IMR-90 (cell line): ENCODE results near the gene CYS1. TPM values are rescaled to one million over a fixed set of nuclear protein-coding genes. Genes with fewer than 3 reads are reported as not detected.

ENCODE experiments used
- ATAC-seq: fragments of 200-7000 bp; cut with Tn5 transposase; 2 replicates; pipeline ENCODE4 v1.9.1; 2020; ENCODE audit warnings: low read depth, mild to moderate bottlenecking, moderate library complexity
- BruUV-seq: library from RNA; stranded (reverse); fragments of 400-500 nt; replicated peaks from 2 replicates; lab custom pipeline; 2021; lab: Mats Ljungman, UMichigan
- CTCF ChIA-PET: fragments of 300-600 bp; formaldehyde crosslinking; extraction: SDS; loops from one replicate; lab custom pipeline; 2021; ENCODE audit warnings: antibody characterized with exemption; lab: Yijun Ruan, JAX
- POLR2A ChIA-PET: fragments of 300-600 bp; sonication (Branson Sonifier 250); formaldehyde crosslinking; loops from one replicate; lab custom pipeline; 2022; ENCODE audit warnings: antibody characterized with exemption; ENCODE audit not compliant: unreplicated experiment; lab: Charles Lee
- DNase-seq: peaks from one replicate; pipeline ENCODE4 v3.0.0; 2013
- H2AFZ ChIP-seq: replicated peaks from 2 replicates; pipeline ENCODE3; 2013; ENCODE audit warnings: low read length, mild to moderate bottlenecking; ENCODE audit not compliant: poor library complexity
- H2AK5ac ChIP-seq: 2 replicates; pipeline ENCODE4 v1.6.1; 2013; ENCODE audit warnings: low read depth, low read length, inconsistent platforms
- H2AK9ac ChIP-seq: replicated peaks from 2 replicates; pipeline ENCODE3; 2013; ENCODE audit warnings: mild to moderate bottlenecking, low read depth, low read length, moderate library complexity; ENCODE audit not compliant: poor library complexity
- H2BK120ac ChIP-seq: 2 replicates; pipeline ENCODE4 v1.6.1; 2013; ENCODE audit warnings: low read depth, low read length, inconsistent platforms
- H2BK15ac ChIP-seq: 3 replicates; pipeline ENCODE4 v1.6.1; 2013; ENCODE audit warnings: low read depth, low read length, inconsistent platforms
- H2BK20ac ChIP-seq: 2 replicates; pipeline ENCODE4 v1.6.1; 2013; ENCODE audit warnings: low read depth, mild to moderate bottlenecking, inconsistent platforms, low read length, moderate library complexity
- H2BK5ac ChIP-seq: 2 replicates; pipeline ENCODE4 v1.6.1; 2013; ENCODE audit warnings: mild to moderate bottlenecking, low read depth, low read length, inconsistent platforms; ENCODE audit not compliant: poor library complexity, severe bottlenecking
- H3K14ac ChIP-seq: replicated peaks from 2 replicates; pipeline ENCODE4 v1.6.1; 2013; ENCODE audit warnings: low read depth, low read length, inconsistent platforms
- H3K18ac ChIP-seq: 2 replicates; pipeline ENCODE4 v1.6.1; 2013; ENCODE audit warnings: low read depth, low read length, control low read depth
- H3K23ac ChIP-seq: 2 replicates; pipeline ENCODE4 v1.6.1; 2013; ENCODE audit warnings: low read depth, low read length, inconsistent platforms
- H3K27ac ChIP-seq: 2 replicates; pipeline ENCODE4 v1.5.1; 2013; ENCODE audit warnings: mild to moderate bottlenecking, control low read depth, low read length; ENCODE audit not compliant: insufficient read depth
- H3K27me3 ChIP-seq: 2 replicates; pipeline ENCODE4 v1.6.1; 2013; ENCODE audit warnings: low read length; ENCODE audit not compliant: control insufficient read depth, insufficient read depth
- H3K36me3 ChIP-seq: 2 replicates; pipeline ENCODE4 v1.6.1; 2013; ENCODE audit warnings: low read length, mixed read lengths; ENCODE audit not compliant: control insufficient read depth, insufficient read depth
- H3K4ac ChIP-seq: 2 replicates; pipeline ENCODE4 v1.6.1; 2013; ENCODE audit warnings: low read depth, low read length, inconsistent platforms
- H3K4me1 ChIP-seq: 2 replicates; pipeline ENCODE4 v1.6.1; 2013; ENCODE audit warnings: low read length, mixed read lengths; ENCODE audit not compliant: control insufficient read depth, insufficient read depth
- H3K4me2 ChIP-seq: 2 replicates; pipeline ENCODE4 v1.6.1; 2013; ENCODE audit warnings: low read depth, mild to moderate bottlenecking, control low read depth, low read length, moderate library complexity
- H3K4me3 ChIP-seq: 2 replicates; pipeline ENCODE4 v1.5.1; 2013; ENCODE audit warnings: low read depth, mild to moderate bottlenecking, control low read depth, low read length, moderate library complexity; ENCODE audit not compliant: insufficient read depth
- H3K56ac ChIP-seq: 2 replicates; pipeline ENCODE4 v1.6.1; 2013; ENCODE audit warnings: low read length, inconsistent platforms; ENCODE audit not compliant: insufficient read depth; ENCODE audit errors: extremely low read depth
- H3K79me1 ChIP-seq, 2 experiments: 2 replicates each; pipeline ENCODE4 v1.6.1; 2013; ENCODE audit warnings: low read length in 2 of 2, inconsistent platforms in 1 of 2, low read depth in 1 of 2
- H3K9ac ChIP-seq: 2 replicates; pipeline ENCODE4 v1.6.1; 2013; ENCODE audit warnings: low read depth, low read length, control low read depth
- H3K9me1 ChIP-seq: 2 replicates; pipeline ENCODE4 v1.6.1; 2013; ENCODE audit warnings: low read length, inconsistent platforms; ENCODE audit not compliant: insufficient read depth
- H3K9me3 ChIP-seq: 2 replicates; pipeline ENCODE4 v1.6.1; 2013; ENCODE audit warnings: low read length; ENCODE audit not compliant: control insufficient read depth, insufficient read depth
- H4K20me1 ChIP-seq: 2 replicates; pipeline ENCODE4 v1.6.1; 2013; ENCODE audit warnings: low read length, inconsistent platforms; ENCODE audit not compliant: insufficient read depth
- H4K5ac ChIP-seq: 2 replicates; pipeline ENCODE4 v1.6.1; 2013; ENCODE audit warnings: mild to moderate bottlenecking, low read depth, low read length, control low read depth
- H4K8ac ChIP-seq, 2 experiments: 2 replicates each; pipeline ENCODE4 v1.6.1; 2013; ENCODE audit warnings: low read depth in 2 of 2, low read length in 2 of 2, control low read depth in 1 of 2, inconsistent platforms in 1 of 2
- H4K91ac ChIP-seq: 2 replicates; pipeline ENCODE4 v1.6.1; 2013; ENCODE audit warnings: low read depth, low read length, inconsistent platforms; ENCODE audit not compliant: insufficient read depth
- BHLHE40 ChIP-seq: fragments of 150-350 bp; IDR thresholded peaks from 2 replicates; pipeline ENCODE4 v1.6.1; 2016; ENCODE audit warnings: mild to moderate bottlenecking, low read depth, low read length
- CEBPB ChIP-seq: IDR thresholded peaks from 2 replicates; pipeline ENCODE4 v1.6.1; 2012; ENCODE audit warnings: low read depth, low read length, improper control_type of control experiment
- CHD1 ChIP-seq: IDR thresholded peaks from 2 replicates; pipeline ENCODE4 v1.6.1; 2012; ENCODE audit warnings: low read depth, low read length, improper control_type of control experiment
- CTCF ChIP-seq: conservative IDR thresholded peaks from 2 replicates; pipeline ENCODE4 v1.5.1; 2012; ENCODE audit warnings: mild to moderate bottlenecking, low read depth, low read length, improper control_type of control experiment
- ELK1 ChIP-seq: fragments of 150-350 bp; IDR thresholded peaks from 2 replicates; pipeline ENCODE4 v1.6.1; 2016; ENCODE audit warnings: low read depth, mild to moderate bottlenecking, low read length, moderate library complexity, borderline replicate concordance
- FOS ChIP-seq: fragments of 150-350 bp; IDR thresholded peaks from 2 replicates; pipeline ENCODE4 v1.6.1; 2016; ENCODE audit warnings: low read depth, low read length
- MAFK ChIP-seq: IDR thresholded peaks from 2 replicates; pipeline ENCODE4 v1.6.1; 2012; ENCODE audit warnings: low read depth, low read length, improper control_type of control experiment
- MAZ ChIP-seq: IDR thresholded peaks from 2 replicates; pipeline ENCODE4 v1.6.1; 2012; ENCODE audit warnings: low read depth, mild to moderate bottlenecking, low read length, improper control_type of control experiment, moderate library complexity, borderline replicate concordance
- MXI1 ChIP-seq: IDR thresholded peaks from 2 replicates; pipeline ENCODE4 v1.6.1; 2012; ENCODE audit warnings: low read depth, mild to moderate bottlenecking, low read length, moderate library complexity, borderline replicate concordance
- NFE2L2 ChIP-seq: fragments of 150-350 bp; IDR thresholded peaks from 2 replicates; pipeline ENCODE4 v1.6.1; 2016; ENCODE audit warnings: low read depth, mild to moderate bottlenecking, low read length
- POLR2A ChIP-seq: IDR thresholded peaks from 2 replicates; pipeline ENCODE4 v1.6.1; 2012; ENCODE audit warnings: mild to moderate bottlenecking, low read depth, low read length
- RAD21 ChIP-seq: IDR thresholded peaks from 2 replicates; pipeline ENCODE4 v1.6.1; 2012; ENCODE audit warnings: low read length, improper control_type of control experiment
- RCOR1 ChIP-seq: IDR thresholded peaks from 2 replicates; pipeline ENCODE4 v1.6.1; 2012; ENCODE audit warnings: mild to moderate bottlenecking, low read length, improper control_type of control experiment; ENCODE audit not compliant: insufficient replicate concordance
- RFX5 ChIP-seq: IDR thresholded peaks from 2 replicates; pipeline ENCODE4 v1.8.0; 2012; ENCODE audit warnings: low read depth, mild to moderate bottlenecking, low read length, moderate library complexity
- SMC3 ChIP-seq: fragments of 150-350 bp; IDR thresholded peaks from 2 replicates; pipeline ENCODE4 v1.6.1; 2016; ENCODE audit warnings: low read depth, mild to moderate bottlenecking, antibody characterized with exemption, low read length, moderate library complexity
- WGBS, 2 experiments: methylation state at CpG; one replicate each; pipeline versions ENCODE4 v1.1.5 to v1.1.7; 2013; ENCODE audit warnings: missing lambda C conversion rate in 2 of 2; ENCODE audit not compliant: insufficient read length in 1 of 2; ENCODE audit errors: extremely low coverage in 2 of 2; 5-methylcytosine and 5-hydroxymethylcytosine counted together
- dilution Hi-C: fragments of 300-500 bp; cut with HindIII; formaldehyde crosslinking; loops from one replicate; pipeline ENCODE4 v1.14.3; 2018; ENCODE audit warnings: low sequenced_read_pairs; ENCODE audit not compliant: unreplicated experiment
- in situ Hi-C: fragments of 300-500 bp; cut with MboI; formaldehyde crosslinking; loops from 3 replicates; pipeline ENCODE4 v1.14.3; 2019; ENCODE audit warnings: low sequenced_read_pairs, inconsistent platforms, mixed read lengths
- intact Hi-C: fragments of 100-400 bp; cut with micrococcal nuclease; formaldehyde crosslinking; loops from 2 replicates; pipeline ENCODE4 v1.10.0; 2022
- polyA plus RNA-seq, 3 experiments: library from polyadenylated mRNA; depleted of rRNA; stranded (reverse); fragments of >200 nt; gene quantifications; 2 replicates each; pipeline ENCODE4 v1.2.3, GENCODE V29; 2012; ENCODE audit warnings: low replicate concordance in 1 of 3
- total RNA-seq: library from RNA; depleted of rRNA; stranded (reverse); fragments of >200 nt; gene quantifications from 2 replicates; pipeline ENCODE4 v1.2.3, GENCODE V29; 2012

Gene CYS1
- total and polyA plus RNA-seq, 2 of the 4 experiments (the other 2 are of a cell fraction) = under 0.01 to 0.12 TPM

GRCh38 chr2:10058251-10059015 lies 21.8 kb downstream of the CYS1 start:
- Histone ChIP-seq H3K56ac (no peak overlapping the region), H4K91ac (no peak overlapping the region), H3K4me2 (no peak overlapping the region), H3K79me1 (no peaks in the 10 kb centered on the region), H4K8ac (no peak overlapping the region), H2AK9ac (no peak overlapping the region), H3K18ac (no peak overlapping the region), H2AFZ (peak overlapping the region; percentile 94), H3K4me1 (peaks cover 14% of the 10 kb centered on the region; the same call in 1 of the 2 replicates), H2BK120ac (no peak overlapping the region), H3K9ac (no peak overlapping the region), H2AK5ac (0 out of 2 replicates have a peak overlapping the region, but pooled peaks have one; percentile 12), H4K5ac (no peak overlapping the region), H3K36me3 (no peaks in the 10 kb centered on the region), H3K9me1 (peaks cover 3% of the 10 kb centered on the region; the same call in 1 of the 2 replicates), H4K20me1 (no peaks in the 10 kb centered on the region; the same call in 1 of the 2 replicates), H3K4ac (peak overlapping the region; percentile 68; the same call in 1 of the 2 replicates), H3K4me3 (no peak overlapping the region), H3K14ac (no peak overlapping the region), H3K23ac (no peak overlapping the region), H2BK20ac (no peak overlapping the region), H3K27ac (no peak overlapping the region), H2BK15ac (no peak overlapping the region), H3K27me3 (peaks cover 2% of the 10 kb centered on the region; the same call in 1 of the 2 replicates), H2BK5ac (no peak overlapping the region), H3K9me3 (no peaks in the 10 kb centered on the region)
- ChIA-PET CTCF (interaction anchor here (2.7 kb wide), 1 partner anchor 377 kb away, joined by 11 read pairs; no protein-coding TSS in a partner anchor), POLR2A (no interaction called here)
- BruUV-seq = no TSS peak
- in situ Hi-C loops (no loop called here), intact Hi-C loops (no loop called here), dilution Hi-C loops (no loop called here)
- ATAC-seq (no peak), DNase-seq (no peak)
- WGBS, 2 experiments = 100% methylated on average over 4 of the region's 39 CpGs; no CpG with 5 or more reads in 1 of the 2 experiments
- no peak for TF ChIP-seq MAFK
- TF ChIP-seq RFX5 = no peak
- no peak for TF ChIP-seq RAD21
- TF ChIP-seq ELK1 = no peak
- no peak for TF ChIP-seq SMC3
- no peak for TF ChIP-seq CHD1
- TF ChIP-seq CTCF = no peak
- no peak for TF ChIP-seq NFE2L2
- no peak for TF ChIP-seq MAZ
- no peak for TF ChIP-seq RCOR1
- TF ChIP-seq POLR2A = no peak
- TF ChIP-seq BHLHE40 = no peak
- TF ChIP-seq CEBPB = no peak
- no peak for TF ChIP-seq MXI1
- no peak for TF ChIP-seq FOS
